Lower lobe of right lung (tissue), 2 donors: ENCODE data around the gene TNC. TPM values are rescaled to one million over a fixed set of nuclear protein-coding genes. Genes with fewer than 3 reads are reported as not detected.
"Not testable (repeated sequence)": the region's sequence is repeated elsewhere in the genome, so short reads cannot be mapped to it uniquely, and the experiment has no call there.

Experiments
- ATAC-seq, 2 donors: fragments of 200-7000 bp; cut with Tn5 transposase; one replicate each; pipeline ENCODE4 v1.9.1; 2020 to 2022; ENCODE audit warnings: mild to moderate bottlenecking in 2 of 2, moderate library complexity in 2 of 2
- DNase-seq: peaks from one replicate; pipeline ENCODE4 v3.0.0-alpha.2; 2020
- H3K27ac ChIP-seq: fragments of 200-600 bp; one replicate; pipeline ENCODE4 v1.8.0; 2022
- H3K27me3 ChIP-seq: fragments of 200-600 bp; one replicate; pipeline ENCODE4 v1.8.0; 2022; ENCODE audit warnings: low read depth
- H3K36me3 ChIP-seq: fragments of 200-600 bp; one replicate; pipeline ENCODE4 v1.8.0; 2022; ENCODE audit warnings: mild to moderate bottlenecking
- H3K4me1 ChIP-seq: fragments of 200-600 bp; one replicate; pipeline ENCODE4 v1.8.0; 2022
- H3K4me3 ChIP-seq: fragments of 200-600 bp; one replicate; pipeline ENCODE4 v1.8.0; 2022; ENCODE audit warnings: mild to moderate bottlenecking
- H3K9me3 ChIP-seq: fragments of 200-600 bp; one replicate; pipeline ENCODE4 v1.8.0; 2022
- CTCF ChIP-seq: fragments of 200-600 bp; IDR thresholded peaks from one replicate; pipeline ENCODE4 v1.8.0; 2022; ENCODE audit warnings: antibody characterized with exemption, mild to moderate bottlenecking
- intact Hi-C: fragments of 100-400 bp; cut with DNase I; formaldehyde crosslinking; loops from one replicate; pipeline ENCODE4 v1.11.0; 2022
- total RNA-seq: library from RNA; stranded (reverse); fragmentation: NEBNext Ultra II Directional; extraction: Animal tissue kit (Norgen Biotek cat#: 25700); gene quantifications from one replicate; pipeline ENCODE4 v1.2.1, GENCODE V29; 2021
- donor health status: DM: no; HTN: yes; CAD: no; lungs with severe emphysema.

The TNC gene
- total RNA-seq, 1 donor from 2014 or later, result 18.5 TPM

GRCh38 chr9:115135821-115136778 is 18.1 kb upstream of the TNC start:
- no peaks in the 10 kb centered on the region for H3K27me3 ChIP-seq
- H3K9me3 ChIP-seq, result no peaks in the 10 kb centered on the region
- no peaks in the 10 kb centered on the region for H3K36me3 ChIP-seq
- DNase-seq (no peak), ATAC-seq (no peak)
- intact Hi-C loops, result no loop called here
- no peak overlapping the region for H3K27ac ChIP-seq
- H3K4me3 ChIP-seq, result no peak overlapping the region
- no peak for TF ChIP-seq CTCF
- no peaks in the 10 kb centered on the region for H3K4me1 ChIP-seq

GRCh38 chr9:115134941-115135340 is 17.0 kb upstream of the TNC start:
- no peaks in the 10 kb centered on the region for H3K36me3 ChIP-seq
- H3K4me1 ChIP-seq, result no peaks in the 10 kb centered on the region
- no peak overlapping the region for H3K27ac ChIP-seq
- DNase-seq (no peak), ATAC-seq (no peak)
- TF ChIP-seq CTCF, result no peak
- no peaks in the 10 kb centered on the region for H3K9me3 ChIP-seq
- intact Hi-C loops, result no loop called here
- no peak overlapping the region for H3K4me3 ChIP-seq
- no peaks in the 10 kb centered on the region for H3K27me3 ChIP-seq

- Histone ChIP-seq H3K36me3 (no peaks in the 10 kb centered on the region), H3K4me3 (no peak overlapping the region), H3K27me3 (no peaks in the 10 kb centered on the region), H3K27ac (no peak overlapping the region), H3K9me3 (no peaks in the 10 kb centered on the region), H3K4me1 (no peaks in the 10 kb centered on the region)
- no peak for TF ChIP-seq CTCF
- intact Hi-C loops, result no loop called here
- ATAC-seq, result no peak
- DNase-seq, result no peak
These were observed 15.7 kb upstream of the TNC start for GRCh38 chr9:115133649-115134048.

GRCh38 chr9:115132648-115133047 is 14.7 kb upstream of the TNC start:
- ATAC-seq (peak in 1 of 2 donors; percentile 33), DNase-seq (no peak)
- Histone ChIP-seq H3K27ac (no peak overlapping the region), H3K9me3 (no peaks in the 10 kb centered on the region), H3K36me3 (no peaks in the 10 kb centered on the region), H3K27me3 (no peaks in the 10 kb centered on the region), H3K4me1 (no peaks in the 10 kb centered on the region), H3K4me3 (no peak overlapping the region)
- intact Hi-C loops, result no loop called here
- TF ChIP-seq CTCF, result no peak

- H3K27ac ChIP-seq, result no peak overlapping the region
- peaks cover 7% of the 10 kb centered on the region for H3K4me1 ChIP-seq
- H3K36me3 ChIP-seq, result no peaks in the 10 kb centered on the region
- no peak for ATAC-seq
- no peak for DNase-seq
- intact Hi-C loops, result no loop called here
- H3K9me3 ChIP-seq, result peaks cover 5% of the 10 kb centered on the region
- H3K27me3 ChIP-seq, result no peaks in the 10 kb centered on the region
- no peak overlapping the region for H3K4me3 ChIP-seq
- no peak for TF ChIP-seq CTCF
These were observed 12.2 kb upstream of the TNC start for GRCh38 chr9:115130176-115130575.

- H3K4me1 ChIP-seq, H3K27me3 ChIP-seq, H3K9me3 ChIP-seq, intact Hi-C loops, DNase-seq, H3K36me3 ChIP-seq, H3K27ac ChIP-seq, ATAC-seq, H3K4me3 ChIP-seq: not testable (repeated sequence)
These were observed 10.8 kb upstream of the TNC start for GRCh38 chr9:115128726-115129125.
